Transverse colon (tissue), 4 donors: ENCODE measurements around the gene CITED1.

Source experiments
- CTCF ChIP-seq, 5 experiments: fragments of 200-600 bp in 3 of 5; fragments of 450-650 bp in 2 of 5; sonication (generic) in 3 of 5; IDR thresholded peaks; 1 replicate in 2 of 5; 2 replicates in 3 of 5; pipeline ENCODE4 v1.5.1; 2016 to 2017; ENCODE audit warnings: antibody characterized with exemption in 5 of 5, inconsistent platforms in 3 of 5, mild to moderate bottlenecking in 2 of 5, moderate library complexity in 1 of 5
- EP300 ChIP-seq: sonication (generic); formaldehyde crosslinking; IDR thresholded peaks from one replicate; pipeline ENCODE4 v1.6.1; 2017; ENCODE audit warnings: antibody characterized with exemption, low read depth
- POLR2AphosphoS5 ChIP-seq, 3 donors: sonication (generic); formaldehyde crosslinking; IDR thresholded peaks; one replicate each; pipeline ENCODE4 v1.6.1; 2016; ENCODE audit warnings: antibody characterized with exemption in 3 of 3

- TF ChIP-seq POLR2AphosphoS5 (IDR thresholded peaks at IDR 0.05), result no peak
- no peak for TF ChIP-seq CTCF (IDR thresholded peaks at IDR 0.05)
- no peak for TF ChIP-seq EP300
Observed at GRCh38 chrX:72351606-72352334, 46.1 kb upstream of the CITED1 start.
